Body of pancreas (tissue), 4 donors: ENCODE results near the gene ABCD3. TPM values are rescaled to one million over a fixed set of nuclear protein-coding genes. Genes with fewer than 3 reads are reported as not detected.

ENCODE experiments used
- ATAC-seq: fragments of 150-250 bp; one replicate; pipeline ENCODE4 v1.9.1; 2016
- DNase-seq, 4 donors: peaks; one replicate each; pipeline ENCODE4 v3.0.0-alpha.2; 2019
- H3K27ac ChIP-seq, 4 donors: fragments of 200-600 bp; sonication (generic); 1 replicate in 3 of 4; 2 replicates in 1 of 4; pipeline versions ENCODE4 v1.5.1 to v1.6.1; 2016 to 2019; ENCODE audit warnings: mild to moderate bottlenecking in 1 of 4, mixed read lengths in 1 of 4, moderate library complexity in 1 of 4
- H3K27me3 ChIP-seq, 2 donors: fragments of 200-600 bp; sonication (generic); one replicate each; pipeline ENCODE4 v1.6.0; 2016; ENCODE audit warnings: mild to moderate bottlenecking in 1 of 2
- H3K36me3 ChIP-seq, 2 donors: fragments of 200-600 bp; sonication (generic); replicated peaks in 1 of 2; 2 replicates each; pipeline ENCODE4 v1.5.1; 2016; ENCODE audit warnings: low read depth in 2 of 2; ENCODE audit not compliant: insufficient read depth in 1 of 2
- H3K4me1 ChIP-seq: fragments of 200-600 bp; sonication (generic); one replicate; pipeline ENCODE4 v1.6.0; 2016
- H3K4me3 ChIP-seq, 2 donors: fragments of 200-600 bp; sonication (generic); 1 replicate in 1 of 2; 2 replicates in 1 of 2; pipeline ENCODE4 v1.5.1; 2016 to 2019
- H3K9me3 ChIP-seq, 3 donors: fragments of 200-600 bp; sonication (generic); 1 replicate in 2 of 3; 2 replicates in 1 of 3; pipeline ENCODE4 v1.5.1; 2016
- POLR2A ChIP-seq, 3 donors: fragments of 450-650 bp; IDR thresholded peaks; one replicate each; pipeline ENCODE4 v1.6.1; 2016; ENCODE audit warnings: antibody characterized with exemption in 3 of 3, mild to moderate bottlenecking in 2 of 3
- WGBS, 2 donors: methylation state at CpG; one replicate each; pipeline ENCODE4 v1.1.5; 2017; 5-methylcytosine and 5-hydroxymethylcytosine counted together
- intact Hi-C: fragments of 100-400 bp; cut with DNase I; formaldehyde crosslinking; loops from one replicate; pipeline ENCODE4 v1.15.1; 2023
- total RNA-seq, 2 donors: library from RNA; depleted of rRNA; stranded (reverse); fragments of >200 nt; gene quantifications; one replicate each; pipeline ENCODE4 v1.1.0, GENCODE V29; 2016
- TF ChIP-seq, protein P1 (sequence below), 7 experiments: fragments of 450-650 bp in 4 of 7; fragments of 200-600 bp in 3 of 7; sonication (generic) in 3 of 7; IDR thresholded peaks; one replicate each; pipeline ENCODE4 v1.5.1; 2016 to 2019; ENCODE audit warnings: antibody characterized with exemption in 7 of 7

Gene ABCD3
- total RNA-seq, 2 donors from 2014 or later: 27.4 to 29.8 TPM

DNA sequence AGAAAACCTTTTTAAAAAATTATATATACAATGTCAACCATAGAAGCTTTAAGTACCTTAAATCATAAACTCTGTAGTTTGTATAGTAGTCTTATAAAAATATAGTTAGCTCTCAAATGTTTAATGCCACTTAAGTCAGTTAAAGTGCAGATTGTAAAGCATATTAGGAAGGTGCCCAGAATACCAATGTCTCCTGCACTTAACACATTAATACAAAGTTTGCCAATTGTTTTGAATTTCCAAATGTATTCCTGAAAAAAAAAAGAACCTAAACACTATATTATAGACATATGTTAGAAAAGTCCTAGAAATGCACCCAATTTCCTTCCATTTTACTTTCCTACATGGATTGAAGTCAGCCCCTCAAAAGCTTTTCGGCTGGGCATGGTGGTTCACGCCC, 111.2 kb downstream of the ABCD3 start:
- no peak for TF ChIP-seq POLR2A (IDR thresholded peaks at IDR 0.05)
- TF ChIP-seq, protein P1, sequence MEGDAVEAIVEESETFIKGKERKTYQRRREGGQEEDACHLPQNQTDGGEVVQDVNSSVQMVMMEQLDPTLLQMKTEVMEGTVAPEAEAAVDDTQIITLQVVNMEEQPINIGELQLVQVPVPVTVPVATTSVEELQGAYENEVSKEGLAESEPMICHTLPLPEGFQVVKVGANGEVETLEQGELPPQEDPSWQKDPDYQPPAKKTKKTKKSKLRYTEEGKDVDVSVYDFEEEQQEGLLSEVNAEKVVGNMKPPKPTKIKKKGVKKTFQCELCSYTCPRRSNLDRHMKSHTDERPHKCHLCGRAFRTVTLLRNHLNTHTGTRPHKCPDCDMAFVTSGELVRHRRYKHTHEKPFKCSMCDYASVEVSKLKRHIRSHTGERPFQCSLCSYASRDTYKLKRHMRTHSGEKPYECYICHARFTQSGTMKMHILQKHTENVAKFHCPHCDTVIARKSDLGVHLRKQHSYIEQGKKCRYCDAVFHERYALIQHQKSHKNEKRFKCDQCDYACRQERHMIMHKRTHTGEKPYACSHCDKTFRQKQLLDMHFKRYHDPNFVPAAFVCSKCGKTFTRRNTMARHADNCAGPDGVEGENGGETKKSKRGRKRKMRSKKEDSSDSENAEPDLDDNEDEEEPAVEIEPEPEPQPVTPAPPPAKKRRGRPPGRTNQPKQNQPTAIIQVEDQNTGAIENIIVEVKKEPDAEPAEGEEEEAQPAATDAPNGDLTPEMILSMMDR (IDR thresholded peaks at IDR 0.05): no peak
- intact Hi-C loops: no loop called here
- DNase-seq: no peak
- H3K27ac ChIP-seq: no peak overlapping the region
- WGBS, 2 donors: 91 to 98% methylated on average over 2 of the region's 2 CpGs
- H3K4me3 ChIP-seq: no peak overlapping the region
- no peaks in the 10 kb centered on the region for H3K27me3 ChIP-seq
- no peak for ATAC-seq
- H3K9me3 ChIP-seq: no peaks in the 10 kb centered on the region
- H3K4me1 ChIP-seq: peaks cover 15% of the 10 kb centered on the region
- H3K36me3 ChIP-seq: peaks cover 0 to 12% of the 10 kb centered on the region in 2 donors

DNA sequence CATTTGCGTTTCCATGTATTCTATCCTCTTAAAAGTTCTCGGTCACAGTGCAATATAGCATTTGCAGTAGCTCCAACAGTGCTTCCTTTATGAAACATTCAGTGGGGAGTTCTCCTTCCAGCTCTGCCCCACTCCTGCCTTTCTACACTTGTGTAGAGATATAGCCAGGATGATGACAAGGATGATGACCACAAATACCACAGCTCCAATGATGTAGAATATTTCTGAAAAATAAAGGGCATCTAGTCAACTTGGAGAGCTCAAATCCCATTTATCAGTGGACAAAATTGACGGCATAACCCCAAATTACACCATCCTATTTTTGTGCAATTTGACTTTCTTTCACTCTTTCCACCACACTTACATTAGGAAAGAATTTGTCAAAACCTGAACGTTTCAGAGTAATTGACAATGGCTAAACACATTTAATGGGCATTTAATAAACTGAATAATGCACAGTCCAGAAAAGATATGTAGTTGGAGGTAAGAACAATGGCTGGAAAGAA, 112.2 kb downstream of the ABCD3 start:
- Histone ChIP-seq H3K9me3 (no peaks in the 10 kb centered on the region), H3K4me1 (peaks cover 15% of the 10 kb centered on the region), H3K27me3 (no peaks in the 10 kb centered on the region), H3K4me3 (no peak overlapping the region), H3K27ac (no peak overlapping the region), H3K36me3 (peaks cover 0 to 17% of the 10 kb centered on the region in 2 donors)
- intact Hi-C loops: no loop called here
- no peak for TF ChIP-seq POLR2A (IDR thresholded peaks at IDR 0.05)
- TF ChIP-seq, protein P1 (IDR thresholded peaks at IDR 0.05): no peak
- 74 to 75% methylated on average over 4 of the region's 4 CpGs for WGBS, 2 donors
- ATAC-seq (no peak), DNase-seq (no peak)

DNA sequence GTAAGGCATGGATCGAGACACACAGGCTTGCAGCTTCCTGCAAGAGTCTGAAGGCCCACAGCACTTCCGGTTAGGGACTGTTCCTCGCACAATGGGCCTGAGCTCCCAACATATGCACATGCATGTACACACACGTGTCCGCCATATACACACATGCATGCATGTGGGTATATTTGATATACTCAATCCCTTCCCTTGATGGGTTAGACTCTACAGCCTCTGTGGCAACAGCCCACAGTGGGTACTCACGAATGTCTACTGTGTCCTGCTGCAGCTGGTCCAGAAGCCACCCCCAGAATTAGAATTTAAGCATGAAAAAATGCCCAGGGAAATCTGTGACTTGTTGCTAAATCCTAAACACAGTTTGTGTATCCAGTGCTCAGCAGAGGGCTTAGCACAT, 113.5 kb downstream of the ABCD3 start:
- 89 to 90% methylated on average over 6 of the region's 6 CpGs for WGBS, 2 donors
- TF ChIP-seq POLR2A (IDR thresholded peaks at IDR 0.05): no peak
- no peak overlapping the region for H3K4me3 ChIP-seq
- no peak for ATAC-seq
- intact Hi-C loops: no loop called here
- no peaks in the 10 kb centered on the region for H3K27me3 ChIP-seq
- no peak overlapping the region for H3K27ac ChIP-seq
- peaks cover 15% of the 10 kb centered on the region for H3K4me1 ChIP-seq
- peaks cover 0 to 17% of the 10 kb centered on the region in 2 donors for H3K36me3 ChIP-seq
- no peaks in the 10 kb centered on the region for H3K9me3 ChIP-seq
- no peak for DNase-seq

DNA sequence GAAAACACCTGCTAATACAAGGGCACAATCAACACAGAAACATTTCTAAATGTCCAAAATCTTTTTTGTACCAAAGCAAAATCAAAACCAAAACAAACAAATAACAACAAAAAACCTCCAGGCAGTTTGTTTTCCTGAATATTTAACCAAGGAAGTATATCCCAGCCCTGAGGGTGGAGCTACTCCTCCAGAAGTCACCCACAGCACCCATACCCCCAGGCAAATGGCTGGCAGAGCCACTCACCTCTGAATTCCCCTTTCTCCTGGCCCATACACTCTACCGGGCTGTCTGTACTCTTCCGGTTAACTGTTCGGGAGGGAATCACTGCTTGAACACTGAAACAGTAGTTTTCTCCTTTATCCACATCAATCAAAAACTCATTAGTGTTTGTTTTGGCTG, 113.9 kb downstream of the ABCD3 start:
- ATAC-seq: no peak
- intact Hi-C loops: no loop called here
- no peak overlapping the region for H3K27ac ChIP-seq

DNA sequence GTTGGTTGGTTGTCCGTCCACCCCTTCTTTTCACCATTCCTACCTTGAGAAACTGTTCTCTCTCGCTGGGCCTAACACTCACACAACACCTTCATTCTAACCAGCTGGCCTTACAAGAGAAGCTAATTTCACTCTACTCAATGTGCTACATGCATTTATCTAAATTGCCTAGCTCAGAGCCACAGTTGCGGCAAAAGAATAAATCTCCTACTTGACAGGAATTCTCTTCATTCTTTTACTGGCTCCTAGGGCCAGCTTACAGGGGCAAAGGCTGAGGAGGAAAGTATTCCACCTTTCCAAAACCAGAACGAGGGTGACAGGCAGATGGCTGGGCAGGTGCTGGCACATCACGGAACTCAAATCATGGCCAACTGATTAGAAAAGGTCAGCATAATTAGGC, 116.9 kb downstream of the ABCD3 start:
- H3K4me1 ChIP-seq: peaks cover 33% of the 10 kb centered on the region
- H3K4me3 ChIP-seq: no peak overlapping the region
- 82 to 83% methylated on average over 5 of the region's 5 CpGs for WGBS, 2 donors
- H3K27ac ChIP-seq: no peak overlapping the region
- DNase-seq: no peak
- H3K9me3 ChIP-seq: no peaks in the 10 kb centered on the region
- H3K27me3 ChIP-seq: no peaks in the 10 kb centered on the region
- TF ChIP-seq, protein P1 (IDR thresholded peaks at IDR 0.05): no peak
- TF ChIP-seq POLR2A (IDR thresholded peaks at IDR 0.05): no peak
- intact Hi-C loops: no loop called here
- no peak for ATAC-seq
- peaks cover 0 to 17% of the 10 kb centered on the region in 2 donors for H3K36me3 ChIP-seq

More for the DNA sequence above, 113.9 kb downstream of the ABCD3 start:
- no peak for DNase-seq
- Histone ChIP-seq H3K27me3 (no peaks in the 10 kb centered on the region), H3K9me3 (no peaks in the 10 kb centered on the region), H3K4me1 (peaks cover 19% of the 10 kb centered on the region), H3K4me3 (no peak overlapping the region), H3K36me3 (peaks cover 0 to 17% of the 10 kb centered on the region in 2 donors)
- WGBS, 2 donors: 71 to 78% methylated on average over 3 of the region's 3 CpGs
- TF ChIP-seq, protein P1 (IDR thresholded peaks at IDR 0.05): peak in 4 of 7 experiments; percentile 11 to 24 (median 19)
- TF ChIP-seq POLR2A (IDR thresholded peaks at IDR 0.05): no peak
